GM18861 (cell line): ENCODE measurements around the gene NCBP3.

Experiments
- ATAC-seq: cut with Tn5 transposase; IDR thresholded peaks from one replicate; pipeline ENCODE4 v1.9.1; 2021; ENCODE audit not compliant: unreplicated experiment

The NCBP3 gene

GRCh38 chr17:3759597-3760216 is 86.3 kb downstream of the NCBP3 start:
- ATAC-seq = no peak

DNA sequence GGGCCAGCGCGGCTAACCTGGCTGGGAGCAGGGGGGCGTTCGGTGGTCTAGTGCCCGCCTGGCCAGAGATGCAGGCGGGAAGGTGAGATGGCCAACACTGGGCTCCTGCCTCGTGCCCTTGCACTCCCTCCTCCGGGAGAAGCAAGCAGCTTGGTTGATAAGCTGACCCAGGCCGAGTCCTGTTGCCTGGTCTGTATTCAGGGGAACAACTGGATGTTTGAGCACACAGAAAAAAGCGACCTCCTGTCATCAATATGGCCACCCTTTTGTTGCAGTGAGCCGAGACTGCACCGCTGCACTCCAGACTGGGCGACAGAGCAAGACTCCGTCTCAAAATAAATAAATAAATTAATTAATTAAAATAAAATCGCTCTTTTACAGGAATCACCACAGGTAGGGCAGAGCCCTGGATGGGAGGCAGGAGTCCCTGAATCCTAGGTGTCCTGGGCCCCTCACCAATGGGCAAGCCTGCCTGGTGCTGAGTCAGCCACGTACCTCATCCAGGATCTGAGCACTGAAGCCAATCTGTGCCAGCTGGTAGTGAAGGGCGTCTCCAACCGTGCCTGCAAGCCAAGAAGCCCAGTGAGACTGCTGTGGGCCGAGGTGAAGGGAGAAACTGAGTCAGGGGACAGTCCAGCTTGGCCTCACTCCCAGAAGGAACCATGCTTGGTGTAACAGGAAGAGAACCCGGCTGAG is 90.6 kb downstream of the NCBP3 start:
- ATAC-seq = no peak

DNA sequence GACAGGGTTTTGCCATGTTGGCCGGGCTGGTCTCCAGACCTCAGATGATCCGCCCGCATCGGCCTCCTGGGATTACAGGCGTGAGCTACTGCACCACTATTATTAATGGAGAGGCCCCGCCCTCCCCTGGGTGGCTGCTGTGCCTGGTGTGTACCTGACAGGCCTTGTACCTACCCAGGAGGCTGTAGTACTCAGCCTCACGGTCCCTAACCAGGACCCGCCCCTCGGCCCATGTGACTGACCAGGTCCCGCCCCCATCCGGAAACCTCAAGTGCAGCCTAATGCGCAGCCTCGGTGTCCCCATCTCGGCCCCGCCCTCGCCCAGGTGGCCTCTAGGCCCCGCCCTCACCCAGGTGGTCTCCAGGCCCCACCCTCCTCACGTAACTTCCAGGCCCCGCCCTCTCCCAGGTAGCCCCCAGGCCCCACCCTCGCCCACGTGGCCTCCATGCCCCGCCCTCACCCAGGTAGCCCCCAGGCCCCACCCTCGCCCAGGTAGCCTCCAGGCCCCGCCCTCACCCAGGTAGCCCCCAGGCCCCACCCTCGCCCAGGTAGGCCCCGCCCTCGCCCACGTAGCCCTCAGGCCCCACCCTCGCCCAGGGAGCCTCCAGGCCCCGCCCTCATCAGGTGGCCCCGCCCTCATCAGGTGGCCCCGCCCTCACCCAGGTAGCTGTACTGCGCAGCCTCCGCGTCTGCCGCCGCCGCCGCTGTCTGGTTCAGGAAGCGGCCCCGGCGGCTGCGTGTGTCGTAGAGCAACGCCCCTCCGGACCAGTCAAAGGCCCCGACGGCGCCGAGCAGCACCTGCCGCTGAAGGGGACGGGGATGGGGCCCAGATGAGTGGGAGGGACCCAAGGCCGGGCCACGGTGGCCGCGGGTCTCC is 91.3 kb downstream of the NCBP3 start:
- ATAC-seq = no peak

DNA sequence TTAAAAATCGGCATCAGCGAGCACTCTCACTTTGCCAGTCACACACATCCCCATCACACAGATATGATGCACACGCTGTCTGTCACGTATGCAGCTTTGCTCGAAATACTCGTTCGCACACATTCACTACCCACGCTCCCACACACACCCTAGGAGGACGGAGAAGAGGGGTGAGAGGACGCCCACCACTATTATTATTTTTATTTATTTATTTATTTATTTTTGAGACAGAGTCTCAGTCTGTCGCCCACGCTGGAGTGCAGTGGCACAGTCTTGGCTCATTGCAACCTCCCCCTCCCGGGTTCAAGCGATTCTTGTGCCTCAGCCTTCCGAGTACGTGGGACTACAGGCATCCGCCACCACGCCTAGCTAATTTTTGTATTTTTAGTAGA is 92.0 kb downstream of the NCBP3 start:
- ATAC-seq = no peak

GRCh38 chr17:3753624-3754023 is 92.4 kb downstream of the NCBP3 start:
- ATAC-seq = no peak
